CD4-positive, alpha-beta T cell treated with Interleukin-10 for 1 hour (primary cell): Measurements from ENCODE around the gene BMPR1B.
"Not testable (repeated sequence)": the region's sequence is repeated elsewhere in the genome, so short reads cannot be mapped to it uniquely, and the experiment has no call there.

Experiments
- DNase-seq: peaks from one replicate; pipeline ENCODE4 v3.0.0-alpha.2; 2020

BMPR1B gene

GRCh38 chr4:94841166-94841863 lies 83.6 kb downstream of the BMPR1B start:
- DNase-seq = not testable (repeated sequence)

GRCh38 chr4:94841864-94842221 lies 84.1 kb downstream of the BMPR1B start:
- no peak for DNase-seq

GRCh38 chr4:94843216-94843615 lies 85.5 kb downstream of the BMPR1B start:
- DNase-seq = no peak

GRCh38 chr4:94848326-94848725 lies 90.6 kb downstream of the BMPR1B start:
- DNase-seq = no peak

GRCh38 chr4:94849901-94850300 lies 92.1 kb downstream of the BMPR1B start:
- no peak for DNase-seq

GRCh38 chr4:94852616-94853015 lies 94.9 kb downstream of the BMPR1B start:
- DNase-seq = no peak

- DNase-seq = no peak
These were observed 98.3 kb downstream of the BMPR1B start for GRCh38 chr4:94856030-94856429.

- no peak for DNase-seq
These were observed 112.4 kb downstream of the BMPR1B start for GRCh38 chr4:94870146-94870545.

- no peak for DNase-seq
These were observed 114.0 kb downstream of the BMPR1B start for GRCh38 chr4:94871644-94872305.

GRCh38 chr4:94877973-94878372 lies 120.2 kb downstream of the BMPR1B start:
- no peak for DNase-seq

- no peak for DNase-seq
These were observed 123.2 kb downstream of the BMPR1B start for GRCh38 chr4:94880956-94881355.

GRCh38 chr4:94882756-94883155 lies 125.0 kb downstream of the BMPR1B start:
- no peak for DNase-seq

GRCh38 chr4:94887027-94887426 lies 129.3 kb downstream of the BMPR1B start:
- DNase-seq = no peak

- DNase-seq = no peak
These were observed 131.8 kb downstream of the BMPR1B start for GRCh38 chr4:94889523-94889922.

GRCh38 chr4:94889946-94890345 lies 132.2 kb downstream of the BMPR1B start:
- no peak for DNase-seq

GRCh38 chr4:94890579-94890978 lies 132.8 kb downstream of the BMPR1B start:
- DNase-seq = no peak

GRCh38 chr4:94892051-94892450 lies 134.3 kb downstream of the BMPR1B start:
- no peak for DNase-seq

- DNase-seq = no peak
These were observed 137.3 kb downstream of the BMPR1B start for GRCh38 chr4:94895081-94895480.

GRCh38 chr4:94897023-94897422 lies 139.3 kb downstream of the BMPR1B start:
- DNase-seq = no peak

GRCh38 chr4:94905511-94905910 lies 147.8 kb downstream of the BMPR1B start:
- DNase-seq = no peak

GRCh38 chr4:94909645-94910044 lies 151.9 kb downstream of the BMPR1B start:
- DNase-seq = no peak

- no peak for DNase-seq
These were observed 153.4 kb downstream of the BMPR1B start for GRCh38 chr4:94911106-94911505.

- no peak for DNase-seq
These were observed 154.9 kb downstream of the BMPR1B start for GRCh38 chr4:94912606-94913005.

GRCh38 chr4:94913316-94913715 lies 155.6 kb downstream of the BMPR1B start:
- peak; percentile 3 for DNase-seq

- no peak for DNase-seq
These were observed 159.4 kb downstream of the BMPR1B start for GRCh38 chr4:94917146-94917545.
